Activated T-cell treated with anti-CD3 and anti-CD28 coated beads, Interleukin-2, amount 50 U/mL, for 72 hours (primary cell): ENCODE measurements around the gene GPR17. TPM values are rescaled to one million over a fixed set of nuclear protein-coding genes. Genes with fewer than 3 reads are reported as not detected.
A peak's percentile ranks its signal among the peaks of the same experiment; 100 is the strongest.

Experiments used
- ATAC-seq, 2 donors: fragments of 150-1000 bp; cut with Tn5 transposase; replicated peaks in 1 of 2; 2 replicates each; pipeline ENCODE4 v1.10.0; 2021; ENCODE audit warnings: moderate library complexity in 2 of 2, mild to moderate bottlenecking in 1 of 2
- DNase-seq, 2 donors: peaks; one replicate each; pipeline ENCODE4 v3.0.0; 2021 to 2022; ENCODE audit warnings: mixed read lengths in 1 of 2
- H3K27ac Mint-ChIP-seq: one replicate; pipeline ENCODE4 v1.8.0; 2022; ENCODE audit warnings: mild to moderate bottlenecking, moderate library complexity, mixed read lengths
- H3K27me3 Mint-ChIP-seq: one replicate; pipeline ENCODE4 v1.8.0; 2022; ENCODE audit warnings: low read depth, mixed read lengths
- H3K36me3 Mint-ChIP-seq, 2 donors: one replicate each; pipeline ENCODE4 v1.8.0; 2022; ENCODE audit warnings: mixed read lengths in 2 of 2, mild to moderate bottlenecking in 1 of 2; ENCODE audit not compliant: insufficient read depth in 2 of 2
- H3K4me1 Mint-ChIP-seq: one replicate; pipeline ENCODE4 v1.8.0; 2022; ENCODE audit warnings: low read depth, mixed read lengths
- H3K4me3 Mint-ChIP-seq, 2 donors: one replicate each; pipeline ENCODE4 v1.8.0; 2022; ENCODE audit warnings: mild to moderate bottlenecking in 2 of 2, mixed read lengths in 2 of 2, moderate library complexity in 2 of 2
- H3K9me3 Mint-ChIP-seq, 2 donors: one replicate each; pipeline ENCODE4 v1.8.0; 2022; ENCODE audit warnings: mixed read lengths in 2 of 2
- total RNA-seq, 2 donors: library from RNA; stranded (reverse); gene quantifications; one replicate each; pipeline ENCODE4 v1.2.3, GENCODE V29; 2022

GPR17 gene
- total RNA-seq, 2 donors from 2014 or later: not detected

GRCh38 chr2:127660291-127660578, 14.3 kb downstream of the GPR17 start:
- H3K27ac Mint-ChIP-seq: no peak overlapping the region
- ATAC-seq (no peak), DNase-seq (no peak)
- H3K27me3 Mint-ChIP-seq: peaks cover 19% of the 10 kb centered on the region
- no peaks in the 10 kb centered on the region for H3K36me3 Mint-ChIP-seq
- no peaks in the 10 kb centered on the region for H3K9me3 Mint-ChIP-seq
- peaks cover 3% of the 10 kb centered on the region for H3K4me1 Mint-ChIP-seq
- H3K4me3 Mint-ChIP-seq: no peak overlapping the region

- DNase-seq (no peak), ATAC-seq (no peak)
- Mint-ChIP-seq H3K9me3 (no peaks in the 10 kb centered on the region), H3K27ac (no peak overlapping the region), H3K36me3 (no peaks in the 10 kb centered on the region), H3K27me3 (peaks cover 28% of the 10 kb centered on the region), H3K4me1 (peaks cover 3% of the 10 kb centered on the region), H3K4me3 (no peak overlapping the region)
These were observed 15.2 kb downstream of the GPR17 start for GRCh38 chr2:127661072-127661649.

- Mint-ChIP-seq H3K4me1 (peaks cover 3% of the 10 kb centered on the region), H3K4me3 (no peak overlapping the region), H3K36me3 (no peaks in the 10 kb centered on the region), H3K9me3 (no peaks in the 10 kb centered on the region), H3K27ac (no peak overlapping the region), H3K27me3 (peaks cover 37% of the 10 kb centered on the region)
- ATAC-seq (no peak), DNase-seq (no peak)
These were observed 16.1 kb downstream of the GPR17 start for GRCh38 chr2:127661949-127662510.

- H3K4me1 Mint-ChIP-seq: peaks cover 3% of the 10 kb centered on the region
- H3K4me3 Mint-ChIP-seq: no peak overlapping the region
- H3K27ac Mint-ChIP-seq: no peak overlapping the region
- H3K36me3 Mint-ChIP-seq: no peaks in the 10 kb centered on the region
- ATAC-seq: no peak
- H3K9me3 Mint-ChIP-seq: no peaks in the 10 kb centered on the region
- no peak for DNase-seq
- H3K27me3 Mint-ChIP-seq: peaks cover 45% of the 10 kb centered on the region
These were observed 17.1 kb downstream of the GPR17 start for GRCh38 chr2:127662937-127663565.

GRCh38 chr2:127663566-127664064, 17.7 kb downstream of the GPR17 start:
- DNase-seq (no peak), ATAC-seq (no peak)
- no peak overlapping the region for H3K4me3 Mint-ChIP-seq
- H3K27me3 Mint-ChIP-seq: peaks cover 45% of the 10 kb centered on the region
- no peaks in the 10 kb centered on the region for H3K9me3 Mint-ChIP-seq
- no peak overlapping the region for H3K27ac Mint-ChIP-seq
- no peaks in the 10 kb centered on the region for H3K36me3 Mint-ChIP-seq
- peaks cover 3% of the 10 kb centered on the region for H3K4me1 Mint-ChIP-seq

GRCh38 chr2:127664065-127664894, 18.3 kb downstream of the GPR17 start:
- ATAC-seq (no peak), DNase-seq (no peak)
- Mint-ChIP-seq H3K9me3 (no peaks in the 10 kb centered on the region), H3K27me3 (peaks cover 52% of the 10 kb centered on the region), H3K4me3 (peak overlapping the region in 1 of 2 donors; percentile 17), H3K4me1 (peaks cover 3% of the 10 kb centered on the region), H3K27ac (no peak overlapping the region), H3K36me3 (no peaks in the 10 kb centered on the region)

- DNase-seq: no peak
- H3K27ac Mint-ChIP-seq: no peak overlapping the region
- no peak overlapping the region for H3K4me3 Mint-ChIP-seq
- H3K27me3 Mint-ChIP-seq: peaks cover 54% of the 10 kb centered on the region
- H3K36me3 Mint-ChIP-seq: no peaks in the 10 kb centered on the region
- H3K4me1 Mint-ChIP-seq: peaks cover 3% of the 10 kb centered on the region
- H3K9me3 Mint-ChIP-seq: no peaks in the 10 kb centered on the region
- no peak for ATAC-seq
These were observed 18.9 kb downstream of the GPR17 start for GRCh38 chr2:127664895-127665225.

GRCh38 chr2:127665267-127665893, 19.4 kb downstream of the GPR17 start:
- H3K27ac Mint-ChIP-seq: no peak overlapping the region
- ATAC-seq (no peak), DNase-seq (no peak)
- no peaks in the 10 kb centered on the region for H3K36me3 Mint-ChIP-seq
- peaks cover 56% of the 10 kb centered on the region for H3K27me3 Mint-ChIP-seq
- H3K4me3 Mint-ChIP-seq: no peak overlapping the region
- peaks cover 3% of the 10 kb centered on the region for H3K4me1 Mint-ChIP-seq
- H3K9me3 Mint-ChIP-seq: no peaks in the 10 kb centered on the region

- no peak for DNase-seq
- no peak for ATAC-seq
These were observed 23.1 kb downstream of the GPR17 start for GRCh38 chr2:127669056-127669455.

GRCh38 chr2:127670055-127670956, 24.4 kb downstream of the GPR17 start:
- Mint-ChIP-seq H3K36me3 (no peaks in the 10 kb centered on the region), H3K27me3 (peaks cover 68% of the 10 kb centered on the region), H3K4me3 (no peak overlapping the region), H3K9me3 (no peaks in the 10 kb centered on the region), H3K4me1 (peaks cover 6% of the 10 kb centered on the region), H3K27ac (no peak overlapping the region)
- no peak for DNase-seq
- no peak for ATAC-seq

More at GRCh38 chr2:127669056-127669455, 23.1 kb downstream of the GPR17 start:
- Mint-ChIP-seq H3K9me3 (no peaks in the 10 kb centered on the region), H3K4me1 (no peaks in the 10 kb centered on the region), H3K27ac (no peak overlapping the region), H3K36me3 (no peaks in the 10 kb centered on the region), H3K4me3 (no peak overlapping the region), H3K27me3 (peaks cover 70% of the 10 kb centered on the region)

GRCh38 chr2:127670957-127671290, 25.0 kb downstream of the GPR17 start:
- H3K4me3 Mint-ChIP-seq: no peak overlapping the region
- no peaks in the 10 kb centered on the region for H3K9me3 Mint-ChIP-seq
- no peak for ATAC-seq
- H3K4me1 Mint-ChIP-seq: peaks cover 6% of the 10 kb centered on the region
- no peak overlapping the region for H3K27ac Mint-ChIP-seq
- peaks cover 64% of the 10 kb centered on the region for H3K27me3 Mint-ChIP-seq
- no peak for DNase-seq
- H3K36me3 Mint-ChIP-seq: no peaks in the 10 kb centered on the region

- Mint-ChIP-seq H3K27me3 (peaks cover 64% of the 10 kb centered on the region), H3K4me3 (no peak overlapping the region), H3K36me3 (no peaks in the 10 kb centered on the region), H3K27ac (no peak overlapping the region), H3K4me1 (peaks cover 6% of the 10 kb centered on the region), H3K9me3 (no peaks in the 10 kb centered on the region)
- no peak for DNase-seq
- no peak for ATAC-seq
These were observed 25.8 kb downstream of the GPR17 start for GRCh38 chr2:127671557-127672302.
